H54 (cell line): ENCODE measurements around the gene ARID5A.
A peak's percentile ranks its signal among the peaks of the same experiment; 100 is the strongest.
"Not testable (repeated sequence)": the region's sequence is repeated elsewhere in the genome, so short reads cannot be mapped to it uniquely, and the experiment has no call there.

Experiments
- DNase-seq: peaks from one replicate; pipeline ENCODE4 v3.0.0; 2011; ENCODE audit warnings: low spot score, mixed read lengths; ENCODE audit not compliant: insufficient read length
- FAIRE-seq: peaks from 3 replicates; lab custom pipeline; 2011; peaks lifted over from hg19 to GRCh38; lab: Jason Lieb, UNC
- POLR2A ChIP-seq: IDR thresholded peaks from 2 replicates; pipeline ENCODE4 v1.6.1; 2011; ENCODE audit warnings: low read depth, mild to moderate bottlenecking, low read length

ARID5A gene

DNA sequence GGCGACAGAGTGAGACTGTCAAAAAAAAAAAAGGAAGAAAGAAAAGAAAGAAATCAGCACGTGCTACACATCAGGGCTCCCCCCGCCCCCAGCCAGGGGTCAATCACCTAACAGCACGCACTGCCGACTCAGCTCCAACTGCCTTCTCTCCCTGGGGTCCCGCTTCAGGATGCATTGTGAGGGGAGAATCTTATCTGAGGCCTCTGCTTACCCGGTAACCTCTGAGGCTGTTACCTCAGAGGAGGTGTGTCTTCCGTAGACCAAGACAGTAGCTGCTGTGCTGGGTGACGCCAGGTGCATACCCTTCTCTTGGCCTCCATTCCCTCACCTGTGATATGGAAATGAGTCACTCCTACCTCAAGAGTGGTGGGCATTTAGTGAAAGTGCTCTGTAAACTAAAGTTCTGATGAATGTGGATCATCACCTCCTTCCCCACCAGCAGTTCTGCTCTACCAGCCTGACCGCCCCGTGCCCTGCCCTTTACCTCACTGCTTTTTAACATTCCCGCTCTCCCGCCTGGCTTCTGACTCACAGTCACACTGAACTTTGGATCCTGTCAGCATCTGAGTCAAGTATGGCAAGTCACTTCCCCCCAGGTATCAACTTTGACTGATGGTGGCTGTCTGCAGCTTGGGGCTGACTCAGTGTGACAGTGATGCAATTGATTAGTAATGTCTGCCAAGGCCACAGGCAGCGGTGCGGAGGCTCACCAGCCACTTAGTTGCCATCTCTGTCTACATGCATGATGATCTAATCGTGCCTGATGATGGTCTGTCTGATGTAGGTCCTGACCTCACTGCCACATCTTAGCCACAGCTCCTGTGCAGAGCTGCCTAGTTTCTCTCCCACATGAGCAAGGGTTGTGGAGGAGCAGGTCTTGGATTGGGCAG, 20.1 kb downstream of the ARID5A start:
- TF ChIP-seq POLR2A, result no peak
- DNase-seq (peak; percentile 98), FAIRE-seq (peak; percentile 96)

GRCh38 chr2:96557421-96557820, 20.9 kb downstream of the ARID5A start:
- DNase-seq, FAIRE-seq: not testable (repeated sequence)

DNA sequence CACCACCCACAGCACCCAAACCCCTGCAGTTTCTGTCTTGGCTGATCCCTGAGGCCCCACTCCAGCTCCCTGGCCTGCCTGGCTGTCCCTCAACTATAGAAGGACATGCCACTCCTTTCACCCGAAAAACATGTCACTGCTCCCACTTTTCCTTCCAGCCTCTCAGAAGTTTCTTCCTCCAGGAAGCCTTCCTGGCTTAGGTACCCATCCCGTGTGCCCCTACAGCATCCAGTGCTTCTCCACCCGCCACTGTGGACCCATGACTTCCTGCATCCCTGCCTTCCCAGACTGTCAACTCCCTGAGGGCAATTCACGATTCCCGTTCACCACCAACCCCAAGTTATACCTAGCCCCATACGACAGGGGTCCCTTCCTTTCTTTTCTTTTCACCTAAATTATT, 21.5 kb downstream of the ARID5A start:
- DNase-seq (no peak), FAIRE-seq (no peak)
- no peak for TF ChIP-seq POLR2A

DNA sequence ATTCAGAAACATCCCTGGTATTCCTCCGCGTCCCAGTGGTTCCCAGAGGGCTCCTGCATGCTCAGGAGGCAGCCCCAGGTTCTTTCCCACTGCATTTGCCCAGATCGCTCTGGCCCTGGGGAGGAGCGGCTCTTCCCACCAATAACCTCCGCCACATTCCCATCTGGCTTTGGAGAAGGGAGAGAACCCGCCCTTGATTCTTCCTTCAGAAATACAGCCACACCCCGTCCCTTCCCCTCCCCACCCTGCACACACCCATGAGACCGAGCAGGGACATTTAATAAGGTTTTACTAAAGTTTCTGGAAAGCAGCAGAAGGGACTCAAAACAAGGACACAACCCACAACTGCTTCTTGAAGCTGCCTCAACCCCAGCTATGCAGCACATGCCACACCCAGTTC, 21.9 kb downstream of the ARID5A start:
- FAIRE-seq (no peak), DNase-seq (no peak)
- no peak for TF ChIP-seq POLR2A

DNA sequence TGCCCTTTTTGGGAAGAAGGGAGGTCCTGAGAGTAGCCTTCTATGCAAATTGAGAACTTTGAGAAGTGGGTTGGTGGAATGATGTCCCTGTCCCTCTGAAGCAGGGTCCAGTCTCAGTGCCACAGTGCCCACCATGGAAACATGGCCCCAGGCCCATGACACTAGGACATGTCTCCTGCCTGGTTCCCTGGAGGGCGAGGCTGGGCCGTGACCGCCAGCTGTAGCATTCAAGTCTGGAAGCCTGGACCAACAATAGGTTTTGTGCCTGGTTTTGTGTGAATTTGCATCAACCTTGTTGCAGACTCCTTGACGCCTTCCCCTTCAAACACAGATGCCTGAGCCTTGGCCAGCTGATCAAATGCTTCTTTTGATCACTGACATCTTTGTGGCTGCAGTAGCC, 27.5 kb downstream of the ARID5A start:
- DNase-seq (no peak), FAIRE-seq (no peak)
- TF ChIP-seq POLR2A, result no peak

DNA sequence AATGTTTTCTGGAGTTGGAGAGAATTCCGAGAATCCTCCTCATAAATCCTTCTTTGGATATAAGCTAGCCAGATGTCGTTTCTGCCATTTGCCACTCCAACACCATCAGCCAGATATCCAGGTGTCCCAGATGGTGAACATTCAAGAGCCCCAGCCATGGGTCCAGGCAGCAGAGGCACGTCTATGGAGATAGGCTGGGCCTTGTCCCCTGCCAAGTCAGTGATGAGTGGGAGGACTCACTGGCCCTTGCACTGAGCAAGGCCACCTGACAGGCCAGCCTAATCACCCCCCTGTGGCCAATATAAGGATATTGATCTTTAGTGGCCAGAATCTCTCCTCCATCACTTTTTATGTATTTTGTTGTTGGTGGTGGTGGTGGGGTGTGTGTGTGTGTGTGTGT, 28.0 kb downstream of the ARID5A start:
- FAIRE-seq, result no peak
- DNase-seq, result no peak
- TF ChIP-seq POLR2A, result no peak

GRCh38 chr2:96565111-96565510, 28.6 kb downstream of the ARID5A start:
- no peak for TF ChIP-seq POLR2A
- DNase-seq (no peak), FAIRE-seq (no peak)

DNA sequence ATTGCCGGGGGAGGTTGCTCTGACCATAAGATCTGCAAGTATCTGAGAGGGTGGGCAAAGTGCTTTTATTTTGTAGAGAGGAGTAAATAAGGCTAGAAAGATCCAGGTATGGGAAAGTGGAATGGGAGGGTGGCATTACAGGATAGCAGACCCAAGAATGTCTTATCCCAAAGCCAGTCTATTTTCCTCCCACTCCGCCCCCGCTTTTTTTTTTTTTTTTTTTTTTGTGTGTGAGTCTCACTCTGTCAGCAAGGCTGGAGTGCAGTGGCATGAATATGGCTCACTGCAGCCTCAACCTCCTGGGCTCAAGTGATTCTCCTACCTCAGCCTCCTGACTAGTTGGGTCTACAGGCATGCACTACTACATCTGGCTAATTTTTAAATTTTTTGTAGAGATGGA, 31.5 kb downstream of the ARID5A start:
- FAIRE-seq (no peak), DNase-seq (no peak)
- no peak for TF ChIP-seq POLR2A

DNA sequence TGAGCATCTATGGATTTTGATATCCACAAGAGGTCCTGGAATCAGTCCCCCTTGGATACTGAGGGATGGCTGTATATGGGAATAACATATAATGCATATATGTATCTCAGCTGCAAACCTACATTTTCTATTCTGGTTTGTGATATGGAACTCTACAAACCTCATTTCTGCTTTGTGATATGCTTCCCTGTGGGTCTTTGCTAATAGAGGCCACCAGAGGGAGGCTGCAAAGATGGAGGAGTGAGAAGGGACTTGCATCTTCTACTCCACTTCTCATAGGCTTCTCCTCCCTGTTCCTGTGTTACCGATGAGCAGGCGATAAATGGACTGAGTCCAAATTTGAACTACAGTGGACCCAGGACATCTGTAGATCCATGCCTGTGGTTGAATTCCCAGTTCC, 37.8 kb downstream of the ARID5A start:
- TF ChIP-seq POLR2A, result no peak
- FAIRE-seq (no peak), DNase-seq (no peak)

DNA sequence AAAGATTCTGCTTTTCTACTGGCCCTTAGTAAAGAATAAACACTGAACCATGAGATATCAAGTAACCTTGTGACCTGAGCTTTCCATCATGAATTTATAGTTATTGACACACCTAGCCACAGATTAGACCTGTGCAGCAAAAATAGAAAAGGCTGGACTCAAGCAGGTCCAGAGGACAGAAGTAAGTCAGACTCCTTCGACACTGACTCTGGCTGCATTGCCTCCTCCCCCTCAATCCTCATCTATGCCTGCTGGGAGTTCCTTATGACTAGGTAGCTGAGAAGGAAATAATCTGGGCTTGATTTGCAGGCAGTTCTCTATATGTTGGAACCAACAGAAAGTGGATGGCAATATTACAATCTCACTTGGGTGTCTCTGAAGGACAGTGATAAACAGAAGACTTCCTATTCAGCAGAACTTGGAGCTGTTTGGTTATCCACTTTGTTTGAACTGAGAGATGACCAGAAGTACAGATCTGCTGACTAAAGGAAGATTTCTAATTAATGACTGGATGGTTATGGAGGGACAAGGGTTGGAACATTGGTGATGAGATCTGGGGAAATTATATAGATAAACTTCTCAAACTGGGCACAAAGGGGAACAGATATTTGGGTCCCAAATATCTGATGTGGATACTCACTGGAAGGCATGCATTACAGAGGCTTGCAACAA, 39.4 kb downstream of the ARID5A start:
- no peak for FAIRE-seq
- no peak for TF ChIP-seq POLR2A
- no peak for DNase-seq

DNA sequence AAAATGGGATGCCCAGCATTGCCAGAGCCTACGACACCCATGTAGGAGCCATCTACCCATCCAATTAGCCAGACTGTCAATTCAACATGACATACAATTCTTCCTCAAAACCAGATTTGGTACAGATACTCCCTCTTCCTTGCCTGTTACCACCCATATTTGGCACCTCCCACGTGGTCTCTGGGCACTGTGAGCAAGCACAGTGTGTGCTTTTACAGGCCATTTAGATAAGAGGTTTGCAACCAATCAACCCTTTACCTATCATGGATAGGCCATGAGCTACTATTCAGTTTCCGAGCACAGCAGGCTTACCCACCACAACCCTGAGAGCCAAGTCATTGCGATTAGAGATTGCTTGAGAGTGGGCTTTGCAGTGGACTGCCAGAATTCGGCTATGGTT, 40.9 kb downstream of the ARID5A start:
- TF ChIP-seq POLR2A, result no peak
- no peak for FAIRE-seq

DNA sequence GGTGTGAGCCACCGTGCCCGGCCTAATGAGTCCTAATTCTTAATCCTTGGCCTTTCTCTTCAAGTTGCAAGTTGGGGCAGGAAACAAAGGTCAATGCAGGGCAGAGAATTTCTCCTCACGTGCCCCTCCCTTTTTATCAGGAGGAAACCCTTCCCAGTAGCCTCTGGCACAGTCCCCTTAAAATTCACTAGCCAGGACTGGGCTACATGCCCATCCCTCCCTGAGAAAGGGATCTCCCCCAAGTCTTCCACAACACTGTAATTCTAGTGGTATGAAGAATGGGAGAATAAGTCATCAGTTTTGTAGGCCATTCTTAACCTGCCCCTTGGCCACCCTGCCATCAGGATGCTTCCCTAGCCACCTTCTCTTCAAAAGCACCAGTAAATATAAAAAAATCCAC, 42.2 kb downstream of the ARID5A start:
- TF ChIP-seq POLR2A, result no peak
- DNase-seq, result no peak
- no peak for FAIRE-seq

More for the DNA sequence above, 40.9 kb downstream of the ARID5A start:
- DNase-seq, result no peak

GRCh38 chr2:96579422-96579821, 42.9 kb downstream of the ARID5A start:
- DNase-seq (no peak), FAIRE-seq (no peak)
- no peak for TF ChIP-seq POLR2A

DNA sequence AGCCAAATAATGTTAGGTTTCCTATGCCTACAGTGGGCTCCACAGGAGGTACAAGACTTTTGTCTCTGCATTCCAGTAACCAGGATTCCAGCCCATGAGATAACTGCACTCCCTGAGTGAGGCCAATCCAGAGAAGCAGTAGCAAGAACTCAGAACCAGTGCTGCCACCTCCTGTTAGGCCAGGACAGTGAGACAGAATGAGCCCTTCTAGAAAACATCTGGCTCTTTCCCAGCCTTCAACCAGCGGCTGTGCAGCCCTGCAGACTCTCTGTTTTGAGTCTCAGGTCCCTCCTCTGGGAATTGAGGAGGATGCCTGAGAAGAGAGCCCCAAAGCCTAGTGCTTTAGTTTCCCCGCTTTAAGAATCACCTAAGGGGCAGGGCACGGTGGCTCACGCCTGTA, 44.2 kb downstream of the ARID5A start:
- FAIRE-seq (peak; percentile 23), DNase-seq (no peak)
- no peak for TF ChIP-seq POLR2A

- DNase-seq (no peak), FAIRE-seq (no peak)
- TF ChIP-seq POLR2A, result no peak
These were observed 47.5 kb downstream of the ARID5A start for GRCh38 chr2:96584017-96584416.
